GM23338 (cell line): ENCODE measurements around the gene ELMO2. TPM values are rescaled to one million over a fixed set of nuclear protein-coding genes. Genes with fewer than 3 reads are reported as not detected.

Experiments
- ATAC-seq: fragments of 200-7000 bp; cut with Tn5 transposase; 3 replicates; pipeline ENCODE4 v1.9.1; 2020
- DNase-seq: peaks from one replicate; pipeline ENCODE4 v3.0.0-alpha.2; 2015; ENCODE audit warnings: low spot score
- H2AFZ ChIP-seq: fragments of 200-600 bp; sonication (generic); 2 replicates; pipeline ENCODE4 v1.8.0; 2016; ENCODE audit warnings: antibody characterized with exemption, mild to moderate bottlenecking, moderate library complexity
- H3F3A ChIP-seq: fragments of 200-600 bp; sonication (generic); replicated peaks from 2 replicates; pipeline ENCODE4 v1.8.0; 2017; ENCODE audit warnings: antibody characterized with exemption, mixed run types, low read depth
- H3K27ac ChIP-seq: fragments of 200-600 bp; sonication (generic); 2 replicates; pipeline ENCODE4 v1.6.1; 2016; ENCODE audit warnings: low read depth
- H3K27me3 ChIP-seq: fragments of 200-600 bp; sonication (generic); 2 replicates; pipeline ENCODE4 v1.8.0; 2016; ENCODE audit warnings: mild to moderate bottlenecking, mixed run types, moderate library complexity; ENCODE audit not compliant: insufficient read depth
- H3K36me3 ChIP-seq: fragments of 200-600 bp; sonication (generic); 2 replicates; pipeline ENCODE4 v1.8.0; 2016; ENCODE audit warnings: mild to moderate bottlenecking; ENCODE audit not compliant: insufficient read depth
- H3K4me1 ChIP-seq: fragments of 200-600 bp; sonication (generic); 2 replicates; pipeline ENCODE4 v1.8.0; 2016; ENCODE audit warnings: mild to moderate bottlenecking, moderate library complexity; ENCODE audit not compliant: insufficient read depth
- H3K4me2 ChIP-seq: fragments of 200-600 bp; sonication (generic); 2 replicates; pipeline ENCODE4 v1.7.1; 2017; ENCODE audit warnings: mixed run types
- H3K4me3 ChIP-seq: fragments of 200-600 bp; sonication (generic); 2 replicates; pipeline ENCODE4 v1.6.1; 2016; ENCODE audit warnings: mixed run types
- H3K79me2 ChIP-seq: fragments of 200-600 bp; sonication (generic); replicated peaks from 2 replicates; pipeline ENCODE4 v1.8.0; 2017; ENCODE audit warnings: mild to moderate bottlenecking; ENCODE audit not compliant: insufficient read depth
- H3K9me2 ChIP-seq: fragments of 200-600 bp; sonication (generic); 2 replicates; pipeline ENCODE4 v1.8.0; 2017; ENCODE audit not compliant: insufficient read depth
- H4K20me1 ChIP-seq: fragments of 200-600 bp; sonication (generic); replicated peaks from 2 replicates; pipeline ENCODE4 v1.8.0; 2017; ENCODE audit warnings: mild to moderate bottlenecking; ENCODE audit not compliant: insufficient read depth
- H3K27ac Mint-ChIP-seq: 2 replicates; pipeline ENCODE4 v1.8.0; 2020; ENCODE audit warnings: inconsistent platforms, mild to moderate bottlenecking, moderate library complexity, mixed read lengths
- H3K27me3 Mint-ChIP-seq: 3 replicates; pipeline ENCODE4 v1.8.0; 2022; ENCODE audit warnings: low read depth, mild to moderate bottlenecking, moderate library complexity, mixed read lengths, inconsistent platforms; ENCODE audit not compliant: insufficient read depth, poor library complexity
- H3K36me3 Mint-ChIP-seq: 3 replicates; pipeline ENCODE4 v1.8.0; 2021; ENCODE audit warnings: low read depth, mild to moderate bottlenecking, inconsistent platforms, moderate library complexity, mixed read lengths
- H3K4me1 Mint-ChIP-seq: 3 replicates; pipeline ENCODE4 v1.8.0; 2020; ENCODE audit warnings: mild to moderate bottlenecking, inconsistent platforms, mixed read lengths
- H3K4me3 Mint-ChIP-seq: 3 replicates; pipeline ENCODE4 v1.8.0; 2021; ENCODE audit warnings: moderate library complexity, mild to moderate bottlenecking, inconsistent platforms, mixed read lengths
- H3K9me3 Mint-ChIP-seq: 3 replicates; pipeline ENCODE4 v1.8.0; 2020; ENCODE audit warnings: moderate library complexity, mild to moderate bottlenecking, inconsistent platforms, mixed read lengths
- CREB1 ChIP-seq: fragments of 250-450 bp; sonication (Bioruptor Pico); IDR thresholded peaks from 2 replicates; pipeline ENCODE4 v1.5.0; 2020; ENCODE audit warnings: low read depth, mild to moderate bottlenecking, moderate library complexity
- EZH2 ChIP-seq: fragments of 200-600 bp; sonication (generic); IDR thresholded peaks from one replicate; pipeline ENCODE4 v1.8.0; 2017; ENCODE audit warnings: antibody characterized with exemption, mild to moderate bottlenecking, low read depth; ENCODE audit not compliant: unreplicated experiment
- EZH2phosphoT487 ChIP-seq: fragments of 200-600 bp; sonication (generic); IDR thresholded peaks from one replicate; pipeline ENCODE4 v1.8.1; 2018; ENCODE audit warnings: antibody characterized with exemption; ENCODE audit not compliant: unreplicated experiment
- JUNB ChIP-seq: IDR thresholded peaks from one replicate; pipeline ENCODE4 v1.6.1; 2016; ENCODE audit warnings: antibody characterized with exemption; ENCODE audit not compliant: unreplicated experiment
- NANOG ChIP-seq: IDR thresholded peaks from 2 replicates; pipeline ENCODE4 v1.6.1; 2016; ENCODE audit warnings: antibody characterized with exemption, borderline replicate concordance
- POLR2AphosphoS5 ChIP-seq: IDR thresholded peaks from 2 replicates; pipeline ENCODE4 v1.6.1; 2016; ENCODE audit warnings: antibody characterized with exemption, low read depth
- STAT1 ChIP-seq: IDR thresholded peaks from one replicate; pipeline ENCODE4 v1.6.1; 2016; ENCODE audit warnings: antibody characterized with exemption; ENCODE audit not compliant: unreplicated experiment
- ZNF114 ChIP-seq: fragments of 250-450 bp; sonication (Bioruptor Pico); IDR thresholded peaks from 2 replicates; pipeline ENCODE4 v1.5.0; 2020; ENCODE audit warnings: mild to moderate bottlenecking, moderate library complexity
- ZNF331 ChIP-seq: fragments of 250-450 bp; sonication (Bioruptor Pico); IDR thresholded peaks from 2 replicates; pipeline ENCODE4 v1.5.0; 2020; ENCODE audit warnings: low read depth, mild to moderate bottlenecking, moderate library complexity
- polyA plus RNA-seq: library from polyadenylated mRNA; unstranded; fragments of >200 nt; fragmentation: Nextera tagmentation; extraction: Ambion mirVana; gene quantifications from 2 replicates; pipeline ENCODE4 v1.2.1, GENCODE V29; 2016
- total RNA-seq: library from RNA; depleted of rRNA; stranded (reverse); fragments of >200 nt; shearing (Covaris generic); gene quantifications from 2 replicates; pipeline ENCODE4 v1.2.3, GENCODE V29; 2014
- TF ChIP-seq, protein P1 (sequence below): IDR thresholded peaks from 2 replicates; pipeline ENCODE4 v1.6.1; 2016; ENCODE audit warnings: antibody characterized with exemption
- TF ChIP-seq, protein P2 (sequence below): fragments of 250-450 bp; sonication (Bioruptor Pico); IDR thresholded peaks from 2 replicates; pipeline ENCODE4 v1.5.0; 2020; ENCODE audit warnings: mild to moderate bottlenecking, moderate library complexity
- TF ChIP-seq, protein P3 (sequence below), 2 experiments: fragments of 200-600 bp in 1 of 2; sonication (generic) in 1 of 2; conservative IDR thresholded peaks; 2 replicates each; pipeline versions ENCODE4 v1.5.1 to v1.6.1; 2016 to 2017; ENCODE audit warnings: antibody characterized with exemption in 2 of 2, low read depth in 2 of 2, mild to moderate bottlenecking in 2 of 2, moderate library complexity in 1 of 2
- TF ChIP-seq, protein P4 (sequence below): IDR thresholded peaks from one replicate; pipeline ENCODE4 v1.6.1; 2018; ENCODE audit warnings: antibody characterized with exemption; ENCODE audit not compliant: unreplicated experiment

The ELMO2 gene
- total and polyA plus RNA-seq, 2 experiments from 2014 or later = 15.1 to 44.1 TPM

DNA sequence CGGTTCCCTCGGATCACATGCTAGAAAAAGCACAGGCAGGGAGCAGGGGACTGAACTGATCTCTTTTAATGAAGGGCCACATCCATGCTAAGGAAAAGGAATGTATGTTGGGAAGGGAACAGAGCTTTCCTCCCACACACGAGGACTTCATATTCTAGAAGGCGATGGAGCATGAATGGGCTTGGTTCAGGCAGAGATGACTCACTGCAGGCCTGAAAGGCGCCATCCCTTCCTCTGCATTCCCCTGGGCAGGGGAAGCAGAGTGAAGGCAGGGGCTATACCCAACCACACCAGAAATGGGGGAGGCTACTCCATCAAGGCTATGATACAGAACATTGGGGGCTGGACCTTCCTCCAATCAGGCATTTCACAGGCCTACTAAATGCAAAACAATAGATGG is 30.6 kb downstream of the ELMO2 start:
- no peak for DNase-seq
- no peak for ATAC-seq
- peaks cover 50% of the 10 kb centered on the region for H3K36me3 Mint-ChIP-seq

More for the DNA sequence above, 30.6 kb downstream of the ELMO2 start:
- Histone ChIP-seq H3K27ac (no peak overlapping the region), H3K27me3 (no peaks in the 10 kb centered on the region), H3K4me2 (no peak overlapping the region), H3F3A (no peaks in the 10 kb centered on the region), H4K20me1 (no peaks in the 10 kb centered on the region; the same call in 1 of the 2 replicates), H3K9me2 (no peaks in the 10 kb centered on the region), H3K4me1 (no peaks in the 10 kb centered on the region), H3K79me2 (no peaks in the 10 kb centered on the region), H3K36me3 (peaks cover 28% of the 10 kb centered on the region), H2AFZ (no peak overlapping the region), H3K4me3 (no peak overlapping the region)
- Mint-ChIP-seq H3K27me3 (no peaks in the 10 kb centered on the region), H3K4me3 (no peak overlapping the region), H3K4me1 (no peaks in the 10 kb centered on the region), H3K9me3 (no peaks in the 10 kb centered on the region), H3K27ac (no peak overlapping the region)
- TF ChIP-seq JUNB (no peak), POLR2AphosphoS5 (no peak), ZNF114 (CRISPR knock-in tag) (no peak), CREB1 (CRISPR knock-in tag) (no peak), NANOG (no peak), STAT1 (no peak), EZH2 (no peak), EZH2phosphoT487 (no peak), ZNF331 (CRISPR knock-in tag) (no peak)
- TF ChIP-seq, protein P1, sequence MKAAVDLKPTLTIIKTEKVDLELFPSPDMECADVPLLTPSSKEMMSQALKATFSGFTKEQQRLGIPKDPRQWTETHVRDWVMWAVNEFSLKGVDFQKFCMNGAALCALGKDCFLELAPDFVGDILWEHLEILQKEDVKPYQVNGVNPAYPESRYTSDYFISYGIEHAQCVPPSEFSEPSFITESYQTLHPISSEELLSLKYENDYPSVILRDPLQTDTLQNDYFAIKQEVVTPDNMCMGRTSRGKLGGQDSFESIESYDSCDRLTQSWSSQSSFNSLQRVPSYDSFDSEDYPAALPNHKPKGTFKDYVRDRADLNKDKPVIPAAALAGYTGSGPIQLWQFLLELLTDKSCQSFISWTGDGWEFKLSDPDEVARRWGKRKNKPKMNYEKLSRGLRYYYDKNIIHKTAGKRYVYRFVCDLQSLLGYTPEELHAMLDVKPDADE = no peak
- TF ChIP-seq, protein P2, sequence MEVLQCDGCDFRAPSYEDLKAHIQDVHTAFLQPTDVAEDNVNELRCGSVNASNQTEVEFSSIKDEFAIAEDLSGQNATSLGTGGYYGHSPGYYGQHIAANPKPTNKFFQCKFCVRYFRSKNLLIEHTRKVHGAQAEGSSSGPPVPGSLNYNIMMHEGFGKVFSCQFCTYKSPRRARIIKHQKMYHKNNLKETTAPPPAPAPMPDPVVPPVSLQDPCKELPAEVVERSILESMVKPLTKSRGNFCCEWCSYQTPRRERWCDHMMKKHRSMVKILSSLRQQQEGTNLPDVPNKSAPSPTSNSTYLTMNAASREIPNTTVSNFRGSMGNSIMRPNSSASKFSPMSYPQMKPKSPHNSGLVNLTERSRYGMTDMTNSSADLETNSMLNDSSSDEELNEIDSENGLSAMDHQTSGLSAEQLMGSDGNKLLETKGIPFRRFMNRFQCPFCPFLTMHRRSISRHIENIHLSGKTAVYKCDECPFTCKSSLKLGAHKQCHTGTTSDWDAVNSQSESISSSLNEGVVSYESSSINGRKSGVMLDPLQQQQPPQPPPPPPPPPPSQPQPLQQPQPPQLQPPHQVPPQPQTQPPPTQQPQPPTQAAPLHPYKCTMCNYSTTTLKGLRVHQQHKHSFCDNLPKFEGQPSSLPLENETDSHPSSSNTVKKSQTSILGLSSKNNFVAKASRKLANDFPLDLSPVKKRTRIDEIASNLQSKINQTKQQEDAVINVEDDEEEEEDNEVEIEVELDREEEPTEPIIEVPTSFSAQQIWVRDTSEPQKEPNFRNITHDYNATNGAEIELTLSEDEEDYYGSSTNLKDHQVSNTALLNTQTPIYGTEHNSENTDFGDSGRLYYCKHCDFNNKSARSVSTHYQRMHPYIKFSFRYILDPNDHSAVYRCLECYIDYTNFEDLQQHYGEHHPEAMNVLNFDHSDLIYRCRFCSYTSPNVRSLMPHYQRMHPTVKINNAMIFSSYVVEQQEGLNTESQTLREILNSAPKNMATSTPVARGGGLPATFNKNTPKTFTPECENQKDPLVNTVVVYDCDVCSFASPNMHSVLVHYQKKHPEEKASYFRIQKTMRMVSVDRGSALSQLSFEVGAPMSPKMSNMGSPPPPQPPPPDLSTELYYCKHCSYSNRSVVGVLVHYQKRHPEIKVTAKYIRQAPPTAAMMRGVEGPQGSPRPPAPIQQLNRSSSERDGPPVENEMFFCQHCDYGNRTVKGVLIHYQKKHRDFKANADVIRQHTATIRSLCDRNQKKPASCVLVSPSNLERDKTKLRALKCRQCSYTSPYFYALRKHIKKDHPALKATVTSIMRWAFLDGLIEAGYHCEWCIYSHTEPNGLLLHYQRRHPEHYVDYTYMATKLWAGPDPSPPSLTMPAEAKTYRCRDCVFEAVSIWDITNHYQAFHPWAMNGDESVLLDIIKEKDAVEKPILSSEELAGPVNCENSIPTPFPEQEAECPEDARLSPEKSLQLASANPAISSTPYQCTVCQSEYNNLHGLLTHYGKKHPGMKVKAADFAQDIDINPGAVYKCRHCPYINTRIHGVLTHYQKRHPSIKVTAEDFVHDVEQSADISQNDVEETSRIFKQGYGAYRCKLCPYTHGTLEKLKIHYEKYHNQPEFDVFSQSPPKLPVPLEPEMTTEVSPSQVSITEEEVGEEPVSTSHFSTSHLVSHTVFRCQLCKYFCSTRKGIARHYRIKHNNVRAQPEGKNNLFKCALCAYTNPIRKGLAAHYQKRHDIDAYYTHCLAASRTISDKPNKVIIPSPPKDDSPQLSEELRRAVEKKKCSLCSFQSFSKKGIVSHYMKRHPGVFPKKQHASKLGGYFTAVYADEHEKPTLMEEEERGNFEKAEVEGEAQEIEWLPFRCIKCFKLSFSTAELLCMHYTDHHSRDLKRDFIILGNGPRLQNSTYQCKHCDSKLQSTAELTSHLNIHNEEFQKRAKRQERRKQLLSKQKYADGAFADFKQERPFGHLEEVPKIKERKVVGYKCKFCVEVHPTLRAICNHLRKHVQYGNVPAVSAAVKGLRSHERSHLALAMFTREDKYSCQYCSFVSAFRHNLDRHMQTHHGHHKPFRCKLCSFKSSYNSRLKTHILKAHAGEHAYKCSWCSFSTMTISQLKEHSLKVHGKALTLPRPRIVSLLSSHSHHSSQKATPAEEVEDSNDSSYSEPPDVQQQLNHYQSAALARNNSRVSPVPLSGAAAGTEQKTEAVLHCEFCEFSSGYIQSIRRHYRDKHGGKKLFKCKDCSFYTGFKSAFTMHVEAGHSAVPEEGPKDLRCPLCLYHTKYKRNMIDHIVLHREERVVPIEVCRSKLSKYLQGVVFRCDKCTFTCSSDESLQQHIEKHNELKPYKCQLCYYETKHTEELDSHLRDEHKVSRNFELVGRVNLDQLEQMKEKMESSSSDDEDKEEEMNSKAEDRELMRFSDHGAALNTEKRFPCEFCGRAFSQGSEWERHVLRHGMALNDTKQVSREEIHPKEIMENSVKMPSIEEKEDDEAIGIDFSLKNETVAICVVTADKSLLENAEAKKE (CRISPR knock-in tag) = no peak
- TF ChIP-seq, protein P3, sequence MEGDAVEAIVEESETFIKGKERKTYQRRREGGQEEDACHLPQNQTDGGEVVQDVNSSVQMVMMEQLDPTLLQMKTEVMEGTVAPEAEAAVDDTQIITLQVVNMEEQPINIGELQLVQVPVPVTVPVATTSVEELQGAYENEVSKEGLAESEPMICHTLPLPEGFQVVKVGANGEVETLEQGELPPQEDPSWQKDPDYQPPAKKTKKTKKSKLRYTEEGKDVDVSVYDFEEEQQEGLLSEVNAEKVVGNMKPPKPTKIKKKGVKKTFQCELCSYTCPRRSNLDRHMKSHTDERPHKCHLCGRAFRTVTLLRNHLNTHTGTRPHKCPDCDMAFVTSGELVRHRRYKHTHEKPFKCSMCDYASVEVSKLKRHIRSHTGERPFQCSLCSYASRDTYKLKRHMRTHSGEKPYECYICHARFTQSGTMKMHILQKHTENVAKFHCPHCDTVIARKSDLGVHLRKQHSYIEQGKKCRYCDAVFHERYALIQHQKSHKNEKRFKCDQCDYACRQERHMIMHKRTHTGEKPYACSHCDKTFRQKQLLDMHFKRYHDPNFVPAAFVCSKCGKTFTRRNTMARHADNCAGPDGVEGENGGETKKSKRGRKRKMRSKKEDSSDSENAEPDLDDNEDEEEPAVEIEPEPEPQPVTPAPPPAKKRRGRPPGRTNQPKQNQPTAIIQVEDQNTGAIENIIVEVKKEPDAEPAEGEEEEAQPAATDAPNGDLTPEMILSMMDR (conservative IDR thresholded peaks at IDR 0.05; ENCODE audit: low read depth in 2 of 2) = no peak
- TF ChIP-seq, protein P4, sequence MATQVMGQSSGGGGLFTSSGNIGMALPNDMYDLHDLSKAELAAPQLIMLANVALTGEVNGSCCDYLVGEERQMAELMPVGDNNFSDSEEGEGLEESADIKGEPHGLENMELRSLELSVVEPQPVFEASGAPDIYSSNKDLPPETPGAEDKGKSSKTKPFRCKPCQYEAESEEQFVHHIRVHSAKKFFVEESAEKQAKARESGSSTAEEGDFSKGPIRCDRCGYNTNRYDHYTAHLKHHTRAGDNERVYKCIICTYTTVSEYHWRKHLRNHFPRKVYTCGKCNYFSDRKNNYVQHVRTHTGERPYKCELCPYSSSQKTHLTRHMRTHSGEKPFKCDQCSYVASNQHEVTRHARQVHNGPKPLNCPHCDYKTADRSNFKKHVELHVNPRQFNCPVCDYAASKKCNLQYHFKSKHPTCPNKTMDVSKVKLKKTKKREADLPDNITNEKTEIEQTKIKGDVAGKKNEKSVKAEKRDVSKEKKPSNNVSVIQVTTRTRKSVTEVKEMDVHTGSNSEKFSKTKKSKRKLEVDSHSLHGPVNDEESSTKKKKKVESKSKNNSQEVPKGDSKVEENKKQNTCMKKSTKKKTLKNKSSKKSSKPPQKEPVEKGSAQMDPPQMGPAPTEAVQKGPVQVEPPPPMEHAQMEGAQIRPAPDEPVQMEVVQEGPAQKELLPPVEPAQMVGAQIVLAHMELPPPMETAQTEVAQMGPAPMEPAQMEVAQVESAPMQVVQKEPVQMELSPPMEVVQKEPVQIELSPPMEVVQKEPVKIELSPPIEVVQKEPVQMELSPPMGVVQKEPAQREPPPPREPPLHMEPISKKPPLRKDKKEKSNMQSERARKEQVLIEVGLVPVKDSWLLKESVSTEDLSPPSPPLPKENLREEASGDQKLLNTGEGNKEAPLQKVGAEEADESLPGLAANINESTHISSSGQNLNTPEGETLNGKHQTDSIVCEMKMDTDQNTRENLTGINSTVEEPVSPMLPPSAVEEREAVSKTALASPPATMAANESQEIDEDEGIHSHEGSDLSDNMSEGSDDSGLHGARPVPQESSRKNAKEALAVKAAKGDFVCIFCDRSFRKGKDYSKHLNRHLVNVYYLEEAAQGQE = no peak
